IMR-90 (cell line): ENCODE data around the gene ATP13A1. TPM values are rescaled to one million over a fixed set of nuclear protein-coding genes. Genes with fewer than 3 reads are reported as not detected.

ENCODE experiments used
- ATAC-seq: fragments of 200-7000 bp; cut with Tn5 transposase; 2 replicates; pipeline ENCODE4 v1.9.1; 2020; ENCODE audit warnings: low read depth, mild to moderate bottlenecking, moderate library complexity
- BruUV-seq: library from RNA; stranded (reverse); fragments of 400-500 nt; replicated peaks from 2 replicates; lab custom pipeline; 2021; lab: Mats Ljungman, UMichigan
- CTCF ChIA-PET: fragments of 300-600 bp; formaldehyde crosslinking; extraction: SDS; loops from one replicate; lab custom pipeline; 2021; ENCODE audit warnings: antibody characterized with exemption; lab: Yijun Ruan, JAX
- POLR2A ChIA-PET: fragments of 300-600 bp; sonication (Branson Sonifier 250); formaldehyde crosslinking; loops from one replicate; lab custom pipeline; 2022; ENCODE audit warnings: antibody characterized with exemption; ENCODE audit not compliant: unreplicated experiment; lab: Charles Lee
- DNase-seq: peaks from one replicate; pipeline ENCODE4 v3.0.0; 2013
- H2AFZ ChIP-seq: replicated peaks from 2 replicates; pipeline ENCODE3; 2013; ENCODE audit warnings: low read length, mild to moderate bottlenecking; ENCODE audit not compliant: poor library complexity
- H2AK5ac ChIP-seq: 2 replicates; pipeline ENCODE4 v1.6.1; 2013; ENCODE audit warnings: low read depth, low read length, inconsistent platforms
- H2AK9ac ChIP-seq: replicated peaks from 2 replicates; pipeline ENCODE3; 2013; ENCODE audit warnings: mild to moderate bottlenecking, low read depth, low read length, moderate library complexity; ENCODE audit not compliant: poor library complexity
- H2BK120ac ChIP-seq: 2 replicates; pipeline ENCODE4 v1.6.1; 2013; ENCODE audit warnings: low read depth, low read length, inconsistent platforms
- H2BK15ac ChIP-seq: 3 replicates; pipeline ENCODE4 v1.6.1; 2013; ENCODE audit warnings: low read depth, low read length, inconsistent platforms
- H2BK20ac ChIP-seq: 2 replicates; pipeline ENCODE4 v1.6.1; 2013; ENCODE audit warnings: low read depth, mild to moderate bottlenecking, inconsistent platforms, low read length, moderate library complexity
- H2BK5ac ChIP-seq: 2 replicates; pipeline ENCODE4 v1.6.1; 2013; ENCODE audit warnings: mild to moderate bottlenecking, low read depth, low read length, inconsistent platforms; ENCODE audit not compliant: poor library complexity, severe bottlenecking
- H3K14ac ChIP-seq: replicated peaks from 2 replicates; pipeline ENCODE4 v1.6.1; 2013; ENCODE audit warnings: low read depth, low read length, inconsistent platforms
- H3K18ac ChIP-seq: 2 replicates; pipeline ENCODE4 v1.6.1; 2013; ENCODE audit warnings: low read depth, low read length, control low read depth
- H3K23ac ChIP-seq: 2 replicates; pipeline ENCODE4 v1.6.1; 2013; ENCODE audit warnings: low read depth, low read length, inconsistent platforms
- H3K27ac ChIP-seq: 2 replicates; pipeline ENCODE4 v1.5.1; 2013; ENCODE audit warnings: mild to moderate bottlenecking, control low read depth, low read length; ENCODE audit not compliant: insufficient read depth
- H3K27me3 ChIP-seq: 2 replicates; pipeline ENCODE4 v1.6.1; 2013; ENCODE audit warnings: low read length; ENCODE audit not compliant: control insufficient read depth, insufficient read depth
- H3K36me3 ChIP-seq: 2 replicates; pipeline ENCODE4 v1.6.1; 2013; ENCODE audit warnings: low read length, mixed read lengths; ENCODE audit not compliant: control insufficient read depth, insufficient read depth
- H3K4ac ChIP-seq: 2 replicates; pipeline ENCODE4 v1.6.1; 2013; ENCODE audit warnings: low read depth, low read length, inconsistent platforms
- H3K4me1 ChIP-seq: 2 replicates; pipeline ENCODE4 v1.6.1; 2013; ENCODE audit warnings: low read length, mixed read lengths; ENCODE audit not compliant: control insufficient read depth, insufficient read depth
- H3K4me2 ChIP-seq: 2 replicates; pipeline ENCODE4 v1.6.1; 2013; ENCODE audit warnings: low read depth, mild to moderate bottlenecking, control low read depth, low read length, moderate library complexity
- H3K4me3 ChIP-seq: 2 replicates; pipeline ENCODE4 v1.5.1; 2013; ENCODE audit warnings: low read depth, mild to moderate bottlenecking, control low read depth, low read length, moderate library complexity; ENCODE audit not compliant: insufficient read depth
- H3K56ac ChIP-seq: 2 replicates; pipeline ENCODE4 v1.6.1; 2013; ENCODE audit warnings: low read length, inconsistent platforms; ENCODE audit not compliant: insufficient read depth; ENCODE audit errors: extremely low read depth
- H3K79me1 ChIP-seq, 2 experiments: 2 replicates each; pipeline ENCODE4 v1.6.1; 2013; ENCODE audit warnings: low read length in 2 of 2, inconsistent platforms in 1 of 2, low read depth in 1 of 2
- H3K9ac ChIP-seq: 2 replicates; pipeline ENCODE4 v1.6.1; 2013; ENCODE audit warnings: low read depth, low read length, control low read depth
- H3K9me1 ChIP-seq: 2 replicates; pipeline ENCODE4 v1.6.1; 2013; ENCODE audit warnings: low read length, inconsistent platforms; ENCODE audit not compliant: insufficient read depth
- H3K9me3 ChIP-seq: 2 replicates; pipeline ENCODE4 v1.6.1; 2013; ENCODE audit warnings: low read length; ENCODE audit not compliant: control insufficient read depth, insufficient read depth
- H4K20me1 ChIP-seq: 2 replicates; pipeline ENCODE4 v1.6.1; 2013; ENCODE audit warnings: low read length, inconsistent platforms; ENCODE audit not compliant: insufficient read depth
- H4K5ac ChIP-seq: 2 replicates; pipeline ENCODE4 v1.6.1; 2013; ENCODE audit warnings: mild to moderate bottlenecking, low read depth, low read length, control low read depth
- H4K8ac ChIP-seq, 2 experiments: 2 replicates each; pipeline ENCODE4 v1.6.1; 2013; ENCODE audit warnings: low read depth in 2 of 2, low read length in 2 of 2, control low read depth in 1 of 2, inconsistent platforms in 1 of 2
- H4K91ac ChIP-seq: 2 replicates; pipeline ENCODE4 v1.6.1; 2013; ENCODE audit warnings: low read depth, low read length, inconsistent platforms; ENCODE audit not compliant: insufficient read depth
- CHD1 ChIP-seq: IDR thresholded peaks from 2 replicates; pipeline ENCODE4 v1.6.1; 2012; ENCODE audit warnings: low read depth, low read length, improper control_type of control experiment
- ELK1 ChIP-seq: fragments of 150-350 bp; IDR thresholded peaks from 2 replicates; pipeline ENCODE4 v1.6.1; 2016; ENCODE audit warnings: low read depth, mild to moderate bottlenecking, low read length, moderate library complexity, borderline replicate concordance
- MAFK ChIP-seq: IDR thresholded peaks from 2 replicates; pipeline ENCODE4 v1.6.1; 2012; ENCODE audit warnings: low read depth, low read length, improper control_type of control experiment
- MXI1 ChIP-seq: IDR thresholded peaks from 2 replicates; pipeline ENCODE4 v1.6.1; 2012; ENCODE audit warnings: low read depth, mild to moderate bottlenecking, low read length, moderate library complexity, borderline replicate concordance
- NFE2L2 ChIP-seq: fragments of 150-350 bp; IDR thresholded peaks from 2 replicates; pipeline ENCODE4 v1.6.1; 2016; ENCODE audit warnings: low read depth, mild to moderate bottlenecking, low read length
- WGBS, 2 experiments: methylation state at CpG; one replicate each; pipeline versions ENCODE4 v1.1.5 to v1.1.7; 2013; ENCODE audit warnings: missing lambda C conversion rate in 2 of 2; ENCODE audit not compliant: insufficient read length in 1 of 2; ENCODE audit errors: extremely low coverage in 2 of 2; 5-methylcytosine and 5-hydroxymethylcytosine counted together
- dilution Hi-C: fragments of 300-500 bp; cut with HindIII; formaldehyde crosslinking; loops from one replicate; pipeline ENCODE4 v1.14.3; 2018; ENCODE audit warnings: low sequenced_read_pairs; ENCODE audit not compliant: unreplicated experiment
- in situ Hi-C: fragments of 300-500 bp; cut with MboI; formaldehyde crosslinking; loops from 3 replicates; pipeline ENCODE4 v1.14.3; 2019; ENCODE audit warnings: low sequenced_read_pairs, inconsistent platforms, mixed read lengths
- intact Hi-C: fragments of 100-400 bp; cut with micrococcal nuclease; formaldehyde crosslinking; loops from 2 replicates; pipeline ENCODE4 v1.10.0; 2022
- polyA plus RNA-seq, 3 experiments: library from polyadenylated mRNA; depleted of rRNA; stranded (reverse); fragments of >200 nt; gene quantifications; 2 replicates each; pipeline ENCODE4 v1.2.3, GENCODE V29; 2012; ENCODE audit warnings: low replicate concordance in 1 of 3
- total RNA-seq: library from RNA; depleted of rRNA; stranded (reverse); fragments of >200 nt; gene quantifications from 2 replicates; pipeline ENCODE4 v1.2.3, GENCODE V29; 2012
- TF ChIP-seq, protein P1 (sequence below): conservative IDR thresholded peaks from 2 replicates; pipeline ENCODE4 v1.5.1; 2012; ENCODE audit warnings: mild to moderate bottlenecking, low read depth, low read length, improper control_type of control experiment
- TF ChIP-seq, protein P2 (sequence below): fragments of 150-350 bp; IDR thresholded peaks from 2 replicates; pipeline ENCODE4 v1.6.1; 2017; ENCODE audit warnings: mild to moderate bottlenecking, antibody characterized with exemption, low read length, low read depth

The ATP13A1 gene
- total and polyA plus RNA-seq, 2 of the 4 experiments (the other 2 are of a cell fraction): 13.3 to 43.8 TPM

GRCh38 chr19:19637186-19637522, 26.3 kb downstream of the ATP13A1 start (continued):
- TF ChIP-seq ELK1 (no peak), MAFK (no peak), MXI1 (no peak)

DNA sequence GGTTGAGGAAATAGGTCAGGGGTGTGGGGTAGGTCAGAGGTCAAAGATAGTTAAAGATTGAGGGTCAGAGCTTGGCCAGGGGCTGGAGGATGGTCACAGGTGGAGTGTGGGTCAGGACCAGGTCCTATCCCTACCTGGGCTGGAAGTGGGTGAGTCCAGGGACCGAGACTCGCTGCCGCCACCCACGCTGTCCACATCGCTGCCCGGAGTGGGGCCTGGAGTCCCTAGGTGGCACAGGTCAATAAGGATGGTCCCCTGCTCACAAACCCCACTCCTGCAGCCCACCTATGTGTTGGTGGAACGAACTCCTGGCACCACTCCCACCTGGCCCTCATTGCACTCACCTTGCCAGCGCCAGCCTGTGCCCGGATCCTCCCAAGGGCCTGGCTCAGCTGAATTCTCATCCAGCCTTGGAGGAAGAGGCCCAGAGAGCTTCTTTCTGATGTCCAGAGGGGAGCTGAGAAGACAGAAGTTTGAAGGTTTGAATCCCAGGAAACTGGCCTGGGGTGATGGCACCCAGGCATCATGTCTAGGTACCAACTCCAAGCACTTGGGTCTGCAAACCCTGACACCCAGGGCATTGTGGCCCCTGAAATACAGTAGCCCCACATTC, 26.8 kb downstream of the ATP13A1 start:
- H3K4ac ChIP-seq: no peak overlapping the region
- H4K8ac ChIP-seq: no peak overlapping the region
- dilution Hi-C loops (no loop called here), intact Hi-C loops (no loop called here), in situ Hi-C loops (loop anchor here (25.0 kb wide), 1 partner anchor 249 kb away; no protein-coding TSS in a partner anchor)
- no peaks in the 10 kb centered on the region for H4K20me1 ChIP-seq
- H3K27ac ChIP-seq: no peak overlapping the region
- H3K18ac ChIP-seq: no peak overlapping the region
- no peaks in the 10 kb centered on the region for H3K4me1 ChIP-seq
- peaks cover 43% of the 10 kb centered on the region for H3K36me3 ChIP-seq
- TF ChIP-seq MAFK: no peak
- no peak for TF ChIP-seq NFE2L2
- TF ChIP-seq, protein P1, sequence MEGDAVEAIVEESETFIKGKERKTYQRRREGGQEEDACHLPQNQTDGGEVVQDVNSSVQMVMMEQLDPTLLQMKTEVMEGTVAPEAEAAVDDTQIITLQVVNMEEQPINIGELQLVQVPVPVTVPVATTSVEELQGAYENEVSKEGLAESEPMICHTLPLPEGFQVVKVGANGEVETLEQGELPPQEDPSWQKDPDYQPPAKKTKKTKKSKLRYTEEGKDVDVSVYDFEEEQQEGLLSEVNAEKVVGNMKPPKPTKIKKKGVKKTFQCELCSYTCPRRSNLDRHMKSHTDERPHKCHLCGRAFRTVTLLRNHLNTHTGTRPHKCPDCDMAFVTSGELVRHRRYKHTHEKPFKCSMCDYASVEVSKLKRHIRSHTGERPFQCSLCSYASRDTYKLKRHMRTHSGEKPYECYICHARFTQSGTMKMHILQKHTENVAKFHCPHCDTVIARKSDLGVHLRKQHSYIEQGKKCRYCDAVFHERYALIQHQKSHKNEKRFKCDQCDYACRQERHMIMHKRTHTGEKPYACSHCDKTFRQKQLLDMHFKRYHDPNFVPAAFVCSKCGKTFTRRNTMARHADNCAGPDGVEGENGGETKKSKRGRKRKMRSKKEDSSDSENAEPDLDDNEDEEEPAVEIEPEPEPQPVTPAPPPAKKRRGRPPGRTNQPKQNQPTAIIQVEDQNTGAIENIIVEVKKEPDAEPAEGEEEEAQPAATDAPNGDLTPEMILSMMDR: no peak
- TF ChIP-seq, protein P2, sequence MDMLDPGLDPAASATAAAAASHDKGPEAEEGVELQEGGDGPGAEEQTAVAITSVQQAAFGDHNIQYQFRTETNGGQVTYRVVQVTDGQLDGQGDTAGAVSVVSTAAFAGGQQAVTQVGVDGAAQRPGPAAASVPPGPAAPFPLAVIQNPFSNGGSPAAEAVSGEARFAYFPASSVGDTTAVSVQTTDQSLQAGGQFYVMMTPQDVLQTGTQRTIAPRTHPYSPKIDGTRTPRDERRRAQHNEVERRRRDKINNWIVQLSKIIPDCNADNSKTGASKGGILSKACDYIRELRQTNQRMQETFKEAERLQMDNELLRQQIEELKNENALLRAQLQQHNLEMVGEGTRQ: no peak
- TF ChIP-seq CHD1: no peak
- BruUV-seq: no TSS peak
- H2BK20ac ChIP-seq: no peak overlapping the region
- no peak overlapping the region for H4K91ac ChIP-seq
- H2AK9ac ChIP-seq: peak overlapping the region; percentile 61
- H2AK5ac ChIP-seq: no peak overlapping the region
- no peaks in the 10 kb centered on the region for H3K27me3 ChIP-seq
- DNase-seq (no peak), ATAC-seq (no peak)
- H3K9me3 ChIP-seq: no peaks in the 10 kb centered on the region
- no peaks in the 10 kb centered on the region; the same call in 1 of the 2 replicates for H3K9me1 ChIP-seq
- H3K14ac ChIP-seq: no peak overlapping the region
- H3K9ac ChIP-seq: no peak overlapping the region
- H2AFZ ChIP-seq: no peak overlapping the region
- no peak overlapping the region for H2BK5ac ChIP-seq
- peaks cover 0 to 4% of the 10 kb centered on the region in 2 experiments; a peak in 2 of 4 replicates for H3K79me1 ChIP-seq
- no peak overlapping the region for H3K56ac ChIP-seq
- H4K5ac ChIP-seq: no peak overlapping the region
- ChIA-PET CTCF (no interaction called here), POLR2A (no interaction called here)
- no peak overlapping the region for H3K4me2 ChIP-seq
- H2BK15ac ChIP-seq: no peak overlapping the region
- no peak overlapping the region for H3K4me3 ChIP-seq
- 90% methylated on average over 2 of the region's 9 CpGs; no CpG with 5 or more reads in 1 of the 2 experiments for WGBS, 2 experiments
- no peak overlapping the region for H3K23ac ChIP-seq
- no peak overlapping the region for H2BK120ac ChIP-seq
